HCT116 (cell line): Measurements from ENCODE around the gene PPP1R1B. TPM values are rescaled to one million over a fixed set of nuclear protein-coding genes. Genes with fewer than 3 reads are reported as not detected.

Source experiments
- ATAC-seq: fragments of 200-7000 bp; cut with Tn5 transposase; 2 replicates; pipeline ENCODE4 v1.9.1; 2020; ENCODE audit warnings: mild to moderate bottlenecking, moderate library complexity
- BruUV-seq: library from RNA; stranded (reverse); fragments of 400-500 nt; replicated peaks from 2 replicates; lab custom pipeline; 2021; lab: Mats Ljungman, UMichigan
- CTCF ChIA-PET: fragments of 300-600 bp; sonication (Branson Sonifier 250); formaldehyde crosslinking; loops from one replicate; lab custom pipeline; 2021; ENCODE audit warnings: antibody characterized with exemption; lab: Charles Lee
- POLR2A ChIA-PET: fragments of 300-600, 350-600 bp; sonication (Branson Sonifier 250); formaldehyde crosslinking; loops from one replicate; lab custom pipeline; 2021; ENCODE audit warnings: antibody characterized with exemption; lab: Charles Lee
- RAD21 ChIA-PET, 2 experiments: fragments of 300-600 bp; sonication (Branson Sonifier 250); formaldehyde crosslinking; loops; one replicate each; lab custom pipeline; 2023; ENCODE audit warnings: low total read pairs in 2 of 2; ENCODE audit not compliant: uncharacterized antibody in 2 of 2, unreplicated experiment in 2 of 2, low non-redundant PET in 1 of 2; lab: Charles Lee
- DNase-seq: peaks from one replicate; pipeline ENCODE4 v3.0.0-alpha.2; 2010; ENCODE audit warnings: low read depth, low spot score
- H2AFZ ChIP-seq: fragments of 200-600 bp; shearing (Covaris generic), sonication (generic); 2 replicates; pipeline ENCODE4 v1.6.1; 2017; ENCODE audit warnings: low read depth, mixed run types, mixed read lengths, antibody characterized with exemption, low read length; ENCODE audit not compliant: poor library complexity, severe bottlenecking
- H3K27ac ChIP-seq: 2 replicates; pipeline ENCODE4 v1.5.1; 2012; ENCODE audit warnings: low read depth, low read length
- H3K27me3 ChIP-seq: fragments of 200-600 bp; sonication (generic); 2 replicates; pipeline ENCODE4 v1.6.1; 2016; ENCODE audit warnings: mixed run types, low read length, mixed read lengths; ENCODE audit not compliant: insufficient read depth
- H3K36me3 ChIP-seq, 2 experiments: fragments of 200-500 bp in 1 of 2; fragments of 200-600 bp in 1 of 2; sonication (Bioruptor generic) in 1 of 2; sonication (generic) in 1 of 2; 2 replicates each; pipeline versions ENCODE4 v1.5.1 to v1.6.1; 2014 to 2016; ENCODE audit warnings: low read length in 2 of 2, inconsistent platforms in 1 of 2, mixed read lengths in 1 of 2, mixed run types in 1 of 2; ENCODE audit not compliant: insufficient read depth in 2 of 2, control insufficient read depth in 1 of 2
- H3K4me1 ChIP-seq, 2 experiments: fragments of 200-600 bp in 1 of 2; sonication (generic) in 1 of 2; 2 replicates each; pipeline versions ENCODE4 v1.5.1 to v1.6.1; 2012 to 2017; ENCODE audit warnings: low read length in 2 of 2, inconsistent platforms in 1 of 2, mild to moderate bottlenecking in 1 of 2, mixed read lengths in 1 of 2, mixed run types in 1 of 2, moderate library complexity in 1 of 2; ENCODE audit not compliant: insufficient read depth in 2 of 2, control insufficient read depth in 1 of 2
- H3K4me2 ChIP-seq: fragments of 200-600 bp; sonication (generic); 2 replicates; pipeline ENCODE4 v1.6.1; 2017; ENCODE audit warnings: mixed run types, low read length, mixed read lengths
- H3K4me3 ChIP-seq, 2 experiments: fragments of 200-600 bp in 1 of 2; sonication (generic) in 1 of 2; replicated peaks in 1 of 2; 2 replicates each; pipeline ENCODE4 v1.5.1; 2011 to 2016; ENCODE audit warnings: low read length in 2 of 2, control low read depth in 1 of 2, low read depth in 1 of 2, mild to moderate bottlenecking in 1 of 2, mixed read lengths in 1 of 2, mixed run types in 1 of 2
- H3K79me2 ChIP-seq: fragments of 200-600 bp; sonication (generic); 2 replicates; pipeline ENCODE4 v1.6.1; 2017; ENCODE audit warnings: mild to moderate bottlenecking, mixed run types, low read length, moderate library complexity, mixed read lengths; ENCODE audit not compliant: insufficient read depth
- H3K9ac ChIP-seq: fragments of 200-600 bp; sonication (generic); 2 replicates; pipeline ENCODE4 v1.6.1; 2016; ENCODE audit warnings: low read length, mixed read lengths
- H3K9me2 ChIP-seq: fragments of 200-600 bp; sonication (generic), shearing (Covaris generic); 2 replicates; pipeline ENCODE4 v1.6.1; 2017; ENCODE audit warnings: mixed run types, mild to moderate bottlenecking, moderate library complexity; ENCODE audit not compliant: insufficient read depth
- H3K9me3 ChIP-seq, 2 experiments: fragments of 200-500 bp in 1 of 2; fragments of 200-600 bp in 1 of 2; sonication (Bioruptor generic) in 1 of 2; sonication (generic) in 1 of 2; 2 replicates each; pipeline ENCODE4 v1.6.1; 2014 to 2017; ENCODE audit warnings: low read length in 2 of 2, mixed read lengths in 2 of 2, inconsistent platforms in 1 of 2, low read depth in 1 of 2, mild to moderate bottlenecking in 1 of 2, mixed run types in 1 of 2, moderate library complexity in 1 of 2; ENCODE audit not compliant: control insufficient read depth in 1 of 2, insufficient read depth in 1 of 2
- H4K20me1 ChIP-seq: fragments of 200-600 bp; sonication (generic), shearing (Covaris generic); 2 replicates; pipeline ENCODE4 v1.6.1; 2017; ENCODE audit warnings: mixed run types, mild to moderate bottlenecking, moderate library complexity; ENCODE audit not compliant: insufficient read depth
- ATF3 ChIP-seq: IDR thresholded peaks from 2 replicates; pipeline ENCODE4 v1.6.1; 2012
- CBX3 ChIP-seq: IDR thresholded peaks from 2 replicates; pipeline ENCODE4 v1.6.1; 2012; ENCODE audit warnings: low read depth
- EGR1 ChIP-seq: IDR thresholded peaks from 2 replicates; pipeline ENCODE4 v1.6.1; 2012; ENCODE audit warnings: low read depth
- ELF1 ChIP-seq: IDR thresholded peaks from 2 replicates; pipeline ENCODE4 v1.6.1; 2012; ENCODE audit warnings: low read depth, borderline replicate concordance
- EZH2phosphoT487 ChIP-seq: fragments of 200-600 bp; IDR thresholded peaks from 2 replicates; pipeline ENCODE4 v1.6.1; 2018; ENCODE audit warnings: antibody characterized with exemption, borderline replicate concordance
- JUND ChIP-seq: IDR thresholded peaks from 2 replicates; pipeline ENCODE4 v1.6.1; 2012
- MAX ChIP-seq: IDR thresholded peaks from 2 replicates; pipeline ENCODE4 v1.6.1; 2012
- SRF ChIP-seq: IDR thresholded peaks from 2 replicates; pipeline ENCODE4 v1.6.1; 2012; ENCODE audit warnings: low read depth
- TCF7L2 ChIP-seq: IDR thresholded peaks from 2 replicates; pipeline ENCODE4 v1.7.0; 2011; ENCODE audit warnings: borderline replicate concordance, inconsistent platforms; ENCODE audit not compliant: insufficient read depth, insufficient read length; ENCODE audit errors: extremely low read depth
- YY1 ChIP-seq: IDR thresholded peaks from 2 replicates; pipeline ENCODE4 v1.6.1; 2011; ENCODE audit warnings: low read length, low read depth, moderate library complexity, mild to moderate bottlenecking; ENCODE audit not compliant: insufficient replicate concordance; ENCODE audit errors: extremely low read depth
- ZBTB33 ChIP-seq: IDR thresholded peaks from 2 replicates; pipeline ENCODE4 v1.6.1; 2011; ENCODE audit warnings: mild to moderate bottlenecking, low read length, moderate library complexity; ENCODE audit not compliant: insufficient replicate concordance; ENCODE audit errors: extremely low read depth
- intact Hi-C: fragments of 100-400 bp; cut with micrococcal nuclease; formaldehyde crosslinking; loops from 2 replicates; pipeline ENCODE4 v1.10.0; 2022
- total RNA-seq: library from RNA; stranded (reverse); gene quantifications from one replicate; pipeline ENCODE4 v1.2.1, GENCODE V29; 2021; ENCODE audit not compliant: unreplicated experiment

Gene PPP1R1B
- total RNA-seq, 1 experiment from 2014 or later = 0.49 TPM

- Histone ChIP-seq H3K4me3 (peak overlapping the region in 1 of 2 experiments; percentile 62; a peak in 1 of 4 replicates), H2AFZ (no peak overlapping the region), H3K79me2 (no peaks in the 10 kb centered on the region), H3K9ac (peak overlapping the region; percentile 70), H3K27me3 (no peaks in the 10 kb centered on the region), H3K9me2 (no peaks in the 10 kb centered on the region), H3K36me3 (no peaks in the 10 kb centered on the region), H4K20me1 (no peaks in the 10 kb centered on the region), H3K4me2 (peak overlapping the region; percentile 95), H3K27ac (no peak overlapping the region; the same call in 1 of the 2 replicates), H3K9me3 (no peaks in the 10 kb centered on the region), H3K4me1 (peaks cover 13 to 19% of the 10 kb centered on the region in 2 experiments; a peak in 3 of 4 replicates)
- POLR2A ChIA-PET = interaction anchor here (0.5 kb wide), 1 partner anchor 34 kb away, joined by 3 read pairs; no protein-coding TSS in a partner anchor
- intact Hi-C loops = no loop called here
- no TSS peak for BruUV-seq
- CTCF ChIA-PET = no interaction called here
- TF ChIP-seq CBX3 (no peak), ATF3 (no peak), JUND (no peak), ZBTB33 (no peak), EGR1 (no peak), ELF1 (no peak), TCF7L2 (no peak), MAX (no peak; the same call in 1 of the 2 replicates), EZH2phosphoT487 (no peak), YY1 (no peak), SRF (no peak)
- RAD21 ChIA-PET = no interaction called here
- no peak for ATAC-seq
- no peak for DNase-seq
These were observed 9.7 kb upstream of the PPP1R1B start for GRCh38 chr17:39617100-39617445.
